Thoracic aorta (tissue), 2 donors: ENCODE measurements around the gene INAVA. TPM values are rescaled to one million over a fixed set of nuclear protein-coding genes. Genes with fewer than 3 reads are reported as not detected.

Source experiments
- ATAC-seq: fragments of 150-250 bp; one replicate; pipeline ENCODE4 v1.8.0; 2017; ENCODE audit warnings: low read depth; ENCODE audit not compliant: insufficient number of reproducible peaks, low FRiP score
- DNase-seq: peaks from one replicate; pipeline ENCODE4 v3.0.0-alpha.2; 2020; ENCODE audit warnings: low spot score
- H3K27ac ChIP-seq, 2 donors: fragments of 200-600 bp; sonication (generic); 1 replicate in 1 of 2; 2 replicates in 1 of 2; pipeline ENCODE4 v1.5.1; 2016; ENCODE audit warnings: mild to moderate bottlenecking in 2 of 2, moderate library complexity in 2 of 2
- H3K27me3 ChIP-seq: fragments of 200-600 bp; sonication (generic); replicated peaks from 2 replicates; pipeline ENCODE4 v1.6.0; 2016; ENCODE audit warnings: mild to moderate bottlenecking; ENCODE audit not compliant: insufficient read depth
- H3K36me3 ChIP-seq: fragments of 200-600 bp; sonication (generic); one replicate; pipeline ENCODE4 v1.5.1; 2016
- H3K4me1 ChIP-seq, 2 donors: fragments of 200-600 bp; sonication (generic); 1 replicate in 1 of 2; 2 replicates in 1 of 2; pipeline versions ENCODE4 v1.5.1 to v1.6.0; 2016; ENCODE audit warnings: low read depth in 2 of 2, mild to moderate bottlenecking in 1 of 2; ENCODE audit not compliant: control insufficient read depth in 1 of 2
- H3K4me3 ChIP-seq: fragments of 200-600 bp; sonication (generic); 2 replicates; pipeline ENCODE4 v1.5.1; 2016; ENCODE audit warnings: mild to moderate bottlenecking
- H3K9me3 ChIP-seq: fragments of 200-600 bp; sonication (generic); 2 replicates; pipeline ENCODE4 v1.5.1; 2016
- CTCF ChIP-seq: fragments of 200-600 bp; sonication (generic); IDR thresholded peaks from one replicate; pipeline ENCODE4 v1.5.1; 2019; ENCODE audit warnings: antibody characterized with exemption
- total RNA-seq, 2 donors: library from RNA; depleted of rRNA; stranded (reverse); fragments of >200 nt; gene quantifications; one replicate each; pipeline versions ENCODE4 v1.1.0 to v1.2.3, GENCODE V29; 2016

INAVA gene
- total RNA-seq, 2 donors from 2014 or later, result 1.8 to 3.5 TPM

- no peak for ATAC-seq
- Histone ChIP-seq H3K4me3 (no peak overlapping the region), H3K36me3 (no peaks in the 10 kb centered on the region), H3K4me1 (no peaks in the 10 kb centered on the region), H3K9me3 (no peaks in the 10 kb centered on the region), H3K27me3 (no peaks in the 10 kb centered on the region), H3K27ac (no peak overlapping the region)
- TF ChIP-seq CTCF, result no peak
- no peak for DNase-seq
These were observed 18.2 kb downstream of the INAVA start for GRCh38 chr1:200912737-200913407.

DNA sequence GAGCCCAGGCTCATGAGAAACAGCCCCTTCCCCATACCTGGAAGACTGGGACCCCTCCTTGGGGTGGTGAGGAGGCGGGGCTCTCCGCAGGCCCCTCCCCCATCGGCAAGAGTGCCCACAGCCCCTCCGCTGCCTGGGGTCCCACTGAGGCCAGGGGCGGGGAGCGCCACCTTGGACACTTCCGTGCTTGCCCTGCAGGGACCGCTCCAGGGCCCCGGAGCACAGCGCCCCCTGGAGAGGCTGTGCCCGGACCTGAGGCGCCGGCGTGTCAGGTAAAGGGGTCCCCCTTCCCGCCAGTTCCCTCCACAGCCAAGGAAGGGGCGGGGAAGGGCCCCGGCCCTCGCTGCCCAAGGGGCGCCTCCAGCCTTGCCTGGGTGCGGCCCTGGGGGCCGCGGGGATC is 21.5 kb downstream of the INAVA start:
- Histone ChIP-seq H3K4me1 (no peaks in the 10 kb centered on the region), H3K9me3 (no peaks in the 10 kb centered on the region), H3K4me3 (no peak overlapping the region), H3K27ac (no peak overlapping the region), H3K27me3 (no peaks in the 10 kb centered on the region), H3K36me3 (no peaks in the 10 kb centered on the region)
- TF ChIP-seq CTCF, result no peak
- DNase-seq, result no peak
- ATAC-seq, result no peak

- H3K4me3 ChIP-seq, result no peak overlapping the region
- H3K27me3 ChIP-seq, result no peaks in the 10 kb centered on the region
- H3K36me3 ChIP-seq, result no peaks in the 10 kb centered on the region
- no peaks in the 10 kb centered on the region for H3K9me3 ChIP-seq
- H3K27ac ChIP-seq, result no peak overlapping the region
- ATAC-seq, result no peak
- DNase-seq, result no peak
- TF ChIP-seq CTCF, result no peak
- no peaks in the 10 kb centered on the region for H3K4me1 ChIP-seq
These were observed 22.0 kb downstream of the INAVA start for GRCh38 chr1:200916681-200917080.

GRCh38 chr1:200917291-200917817 is 22.7 kb downstream of the INAVA start:
- Histone ChIP-seq H3K27ac (no peak overlapping the region), H3K4me3 (no peak overlapping the region), H3K4me1 (no peaks in the 10 kb centered on the region), H3K27me3 (no peaks in the 10 kb centered on the region), H3K9me3 (no peaks in the 10 kb centered on the region), H3K36me3 (no peaks in the 10 kb centered on the region)
- ATAC-seq (no peak), DNase-seq (no peak)
- TF ChIP-seq CTCF, result no peak

DNA sequence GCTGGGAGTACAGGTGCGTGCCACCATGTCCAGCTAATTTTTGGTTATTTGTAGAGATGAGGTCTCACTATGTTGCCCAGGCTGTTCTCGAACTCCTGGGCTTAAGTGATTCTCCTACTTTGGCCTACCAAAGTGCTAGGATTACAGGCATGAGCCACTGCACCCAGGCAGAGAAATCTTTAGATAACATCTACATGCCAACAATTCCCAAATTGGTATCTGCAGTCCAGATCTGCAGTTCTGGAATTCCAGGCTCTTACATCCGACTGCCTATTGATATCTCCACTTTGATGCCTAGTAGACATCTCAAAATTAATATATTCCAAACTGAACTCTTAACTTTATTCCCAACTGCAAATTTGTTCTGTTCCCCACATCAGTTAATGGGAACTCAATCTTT is 23.3 kb downstream of the INAVA start:
- Histone ChIP-seq H3K36me3 (no peaks in the 10 kb centered on the region), H3K9me3 (no peaks in the 10 kb centered on the region), H3K4me1 (peaks cover under 1 to 4% of the 10 kb centered on the region in 2 donors), H3K27me3 (no peaks in the 10 kb centered on the region), H3K4me3 (no peak overlapping the region), H3K27ac (no peak overlapping the region)
- no peak for TF ChIP-seq CTCF
- no peak for DNase-seq
- no peak for ATAC-seq
